ENCODE measurements around the gene PITX1.

PITX1 gene

DNA sequence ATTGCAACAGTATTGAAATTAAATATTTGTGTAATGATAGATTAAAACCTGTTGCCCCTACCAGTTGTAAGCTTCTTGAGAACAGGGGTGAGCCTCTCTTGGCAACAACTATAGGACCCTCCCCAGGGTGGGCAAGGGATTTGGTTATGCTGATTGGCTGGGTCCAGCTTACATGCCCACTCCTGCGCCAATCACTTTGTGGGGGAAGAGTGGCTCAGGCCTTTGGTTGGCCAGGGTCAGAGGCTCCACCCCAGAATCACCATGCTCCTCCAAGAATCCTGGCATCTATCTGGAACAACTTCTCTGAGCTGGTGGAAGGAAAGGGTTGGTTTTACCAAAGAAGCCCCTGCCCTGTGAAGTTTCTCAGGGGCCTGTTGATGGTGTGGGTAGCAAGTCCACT is 8.6 kb upstream of the PITX1 start:
- no peak overlapping the region for H3K4me3 ChIP-seq (ENCODE audit: low read depth, low read length)

DNA sequence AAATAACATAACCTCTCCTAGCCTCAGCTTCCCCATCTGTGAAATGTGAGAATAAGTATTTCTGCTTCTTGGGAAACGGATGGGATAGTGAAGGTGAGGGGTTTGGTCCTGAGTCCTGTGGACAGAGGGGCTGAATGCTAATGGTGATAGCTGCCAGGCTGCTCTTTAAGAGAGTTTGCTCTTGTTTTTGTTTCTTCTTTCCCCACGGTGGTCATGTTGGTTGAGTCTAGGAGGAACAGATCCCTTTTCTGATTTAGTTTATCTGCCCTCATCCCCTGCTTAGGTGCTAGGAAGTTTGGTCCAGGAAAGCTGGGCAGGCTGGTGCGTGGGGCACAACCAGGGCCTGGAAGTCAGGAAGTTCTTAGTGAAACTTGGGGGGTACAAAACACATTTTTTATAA is 7.7 kb upstream of the PITX1 start:
- H3K4me3 ChIP-seq (ENCODE audit: low read depth, low read length), result no peak overlapping the region

DNA sequence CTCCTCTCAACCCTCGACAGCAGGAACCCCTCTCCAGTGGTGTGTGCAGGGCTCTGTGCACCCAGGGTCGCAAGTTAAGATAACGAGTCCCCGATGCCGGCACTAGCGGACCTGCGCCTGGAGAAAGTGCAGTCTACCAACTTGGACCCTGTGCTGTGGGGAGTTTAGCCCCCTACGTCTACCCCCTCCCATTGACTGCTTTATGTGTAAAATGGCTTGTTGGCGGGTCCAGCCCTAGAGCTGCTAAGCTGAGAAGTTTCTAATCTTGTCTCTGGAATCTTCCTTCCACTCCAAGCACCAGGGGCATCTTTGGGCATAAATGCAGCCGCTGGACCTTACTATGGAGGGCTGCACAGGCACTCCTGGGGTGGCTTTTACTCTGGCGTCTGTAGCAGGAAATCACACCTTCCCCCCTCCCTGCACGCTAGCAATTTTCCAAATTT is 7.1 kb upstream of the PITX1 start:
- no peak overlapping the region for H3K4me3 ChIP-seq (ENCODE audit: low read depth, low read length)

DNA sequence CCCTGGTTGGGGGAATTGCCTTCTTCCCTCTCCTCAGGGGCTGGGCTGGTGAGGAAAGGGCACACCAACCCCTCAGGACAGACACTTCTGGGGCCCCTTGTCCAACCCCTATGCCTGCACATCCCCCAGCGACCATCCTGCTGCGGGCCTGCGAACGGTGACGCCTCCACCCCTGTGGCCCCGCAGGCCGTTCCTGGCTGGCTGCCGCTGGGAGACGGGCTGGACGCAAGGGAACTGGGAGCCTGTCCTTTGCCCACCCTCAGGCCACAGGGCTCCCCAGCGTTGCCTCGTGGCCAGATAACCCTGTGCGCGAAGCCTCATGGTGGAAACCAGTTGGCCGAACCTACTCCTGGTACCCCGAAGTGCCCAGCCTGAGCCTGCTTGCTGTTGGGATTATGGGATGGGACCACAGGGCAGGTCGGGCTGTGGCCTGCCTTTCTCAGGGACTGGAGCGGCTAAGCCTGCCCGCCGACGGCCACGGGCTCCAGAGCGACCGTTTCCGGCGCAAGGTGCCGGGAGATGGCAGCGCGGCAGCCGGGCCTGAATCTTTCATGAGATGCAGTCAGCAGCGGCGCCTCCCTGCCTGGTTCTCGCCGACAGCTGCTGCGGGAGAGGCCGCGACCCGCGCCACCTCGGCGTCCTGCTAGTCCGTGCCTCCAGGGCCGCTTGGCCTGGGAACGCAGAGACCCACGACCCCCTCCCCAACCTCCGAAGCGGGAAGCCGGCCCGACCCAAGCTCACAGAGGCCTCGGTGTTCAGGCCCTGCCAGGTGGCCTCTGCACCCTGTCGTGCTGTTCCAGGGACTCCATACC is 6.5 kb upstream of the PITX1 start:
- no peak overlapping the region for H3K4me3 ChIP-seq (ENCODE audit: low read depth, low read length)

DNA sequence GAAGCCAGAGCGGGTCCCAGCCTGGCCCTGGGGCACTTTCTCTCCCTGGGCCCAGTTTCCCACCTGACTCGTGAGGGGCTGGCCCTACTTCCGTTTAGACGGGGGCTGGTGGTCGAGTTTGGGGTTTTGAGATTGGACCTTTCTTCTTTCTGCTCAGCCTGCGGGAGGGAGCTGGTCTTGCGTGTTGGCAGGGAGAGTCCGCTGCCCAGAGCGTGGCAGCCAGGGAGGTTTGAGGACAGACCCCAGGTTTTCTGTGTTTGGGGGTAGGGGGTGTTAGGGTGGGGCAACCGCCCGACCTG is 6.0 kb upstream of the PITX1 start:
- H3K4me3 ChIP-seq (ENCODE audit: low read depth, low read length), result peak overlapping the region; percentile 4

DNA sequence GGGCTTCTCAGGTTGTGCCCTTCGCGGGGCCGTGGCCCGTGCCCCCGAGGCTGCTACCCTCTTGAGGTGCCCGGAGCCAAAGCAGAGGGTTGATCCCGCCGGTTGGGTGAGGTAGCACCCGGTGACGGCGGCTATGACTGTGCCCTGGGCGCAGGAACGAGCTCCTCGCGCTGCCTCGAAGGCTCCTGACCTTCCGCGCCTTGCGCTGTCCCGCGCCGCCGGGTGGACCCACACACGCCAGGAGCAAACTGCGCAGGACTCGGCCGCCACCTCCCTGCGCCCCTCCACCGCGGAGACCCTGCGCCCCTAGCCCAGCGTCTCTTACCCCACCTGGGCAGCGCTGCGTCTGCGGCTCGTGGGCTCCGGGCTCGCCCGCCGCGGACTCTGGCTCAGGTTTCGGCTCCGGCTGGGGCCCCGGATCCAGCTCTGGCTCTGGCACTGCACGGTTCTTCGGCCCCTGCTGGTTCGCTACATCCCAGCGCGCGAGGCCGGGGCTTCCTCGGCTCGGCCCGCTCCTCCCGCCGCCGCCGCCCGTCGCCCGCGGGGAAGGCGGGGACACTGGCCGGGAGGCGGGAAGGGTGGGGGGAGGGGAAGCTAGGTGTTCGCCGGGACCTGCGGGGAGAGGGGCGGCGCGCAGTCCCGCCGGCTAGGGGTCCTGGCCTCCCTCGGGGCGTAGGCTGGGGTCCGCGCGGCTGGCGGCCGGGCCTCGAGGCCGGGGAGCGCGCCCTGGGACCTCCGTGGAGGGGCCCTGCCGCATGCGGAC is 5.4 kb upstream of the PITX1 start:
- peak overlapping the region; percentile 13 for H3K4me3 ChIP-seq (ENCODE audit: low read depth, low read length)

DNA sequence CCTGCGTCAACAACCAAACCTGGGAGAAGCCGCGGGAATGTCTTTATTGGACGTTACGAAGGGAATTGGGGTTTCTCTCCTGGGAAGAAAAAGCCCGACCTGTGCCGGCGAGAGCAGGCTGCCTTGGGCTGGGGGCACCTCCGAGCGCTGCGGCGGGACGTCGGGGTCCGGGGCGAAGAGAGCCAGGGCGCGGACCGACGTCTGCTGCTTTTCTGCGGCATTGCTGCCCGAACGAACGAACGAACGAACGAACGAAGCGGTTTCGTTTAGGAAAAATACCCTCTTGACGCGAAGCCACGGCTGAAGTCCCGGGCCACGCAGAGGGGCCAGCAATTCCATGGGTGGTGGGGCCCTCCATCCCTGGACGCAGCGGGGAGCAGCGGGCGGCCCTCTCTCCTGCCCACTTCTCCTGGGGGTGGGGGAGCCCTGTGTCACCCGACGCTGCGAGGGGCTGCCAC is 4.8 kb upstream of the PITX1 start:
- no peak overlapping the region for H3K4me3 ChIP-seq (ENCODE audit: low read depth, low read length)

DNA sequence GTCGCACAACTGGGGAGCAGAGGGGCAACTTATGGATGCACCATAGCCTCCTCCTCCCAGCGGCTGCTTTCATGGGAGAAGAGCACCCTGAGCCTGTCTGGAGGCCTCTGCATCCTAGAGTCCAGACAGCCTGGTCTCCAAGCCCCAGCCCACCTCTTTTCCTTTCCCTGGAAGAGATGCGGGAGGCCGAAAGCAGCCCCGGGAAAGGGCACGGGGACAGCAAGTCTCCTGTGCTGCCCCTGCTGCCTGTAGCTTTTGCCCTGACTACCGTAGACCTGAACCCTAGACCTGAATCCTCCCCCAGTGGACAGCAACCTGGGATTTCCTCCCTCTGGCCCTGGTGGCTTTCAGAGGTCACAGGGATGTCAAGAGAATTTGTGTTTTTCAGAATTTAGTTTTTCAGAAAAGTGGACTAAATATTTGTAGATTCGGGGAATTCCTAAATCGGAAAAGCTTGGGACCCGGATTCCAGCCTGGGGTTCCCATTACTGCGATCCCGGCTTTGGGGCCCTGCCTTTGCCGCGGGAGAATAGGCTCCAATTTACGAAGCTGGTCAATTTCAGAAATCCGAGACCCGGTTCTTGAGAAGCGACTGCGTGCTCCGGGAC is 4.3 kb upstream of the PITX1 start:
- H3K4me3 ChIP-seq (ENCODE audit: low read depth, low read length), result no peak overlapping the region

DNA sequence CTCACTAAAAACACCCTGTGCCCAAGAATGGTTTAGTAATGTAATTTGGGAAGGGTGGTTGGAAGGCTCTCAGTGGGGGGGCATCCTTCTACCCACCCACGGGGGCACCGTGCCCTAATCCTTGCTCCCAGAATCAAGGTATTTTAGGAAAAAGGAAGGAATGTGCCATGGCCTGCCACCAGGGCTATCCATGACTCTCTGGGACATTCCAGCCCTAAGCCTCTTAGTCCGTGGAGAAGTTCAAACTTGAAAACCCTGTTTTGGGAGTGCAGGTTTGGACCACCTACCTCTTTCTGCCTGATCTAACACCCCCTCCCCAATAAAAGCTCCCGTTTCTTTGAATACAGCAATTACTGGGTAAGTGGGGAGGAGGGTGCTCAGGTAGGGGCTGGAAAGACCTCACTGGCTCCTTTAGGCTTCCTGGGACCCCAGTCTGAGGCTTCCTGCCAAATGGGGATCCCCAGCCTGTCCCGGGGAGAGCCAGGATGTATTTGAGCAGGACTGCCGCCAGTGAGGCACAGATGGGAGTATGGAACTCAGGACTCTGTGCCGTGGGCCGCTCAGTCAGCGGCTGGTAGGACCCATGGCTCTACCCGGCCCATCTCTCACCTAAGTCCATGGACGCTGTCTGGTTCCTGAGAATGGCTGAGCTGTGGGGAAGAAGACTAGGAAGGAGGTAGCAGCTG is 3.6 kb upstream of the PITX1 start:
- H3K4me3 ChIP-seq (ENCODE audit: low read depth, low read length), result no peak overlapping the region

DNA sequence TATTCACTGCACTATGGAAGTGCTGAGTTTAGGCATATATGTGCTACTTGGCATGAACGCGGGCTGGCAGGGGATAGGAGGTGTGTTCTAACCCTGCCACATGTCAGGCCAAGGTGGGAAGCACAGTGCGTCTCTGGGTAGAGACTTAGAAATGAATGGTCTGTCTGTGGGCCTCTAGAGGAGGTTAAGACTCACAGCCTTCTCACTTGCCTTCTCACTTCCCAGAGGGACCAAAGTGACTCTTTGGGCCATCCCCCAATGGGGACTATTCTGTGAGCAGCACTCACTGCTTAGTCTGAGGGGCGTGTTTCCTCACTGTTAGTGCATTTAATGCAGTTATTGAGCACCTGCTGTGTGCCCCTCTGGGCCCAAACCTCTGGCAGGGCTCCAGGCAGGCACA is 2.4 kb upstream of the PITX1 start:
- no peak overlapping the region for H3K4me3 ChIP-seq (ENCODE audit: low read depth, low read length)

DNA sequence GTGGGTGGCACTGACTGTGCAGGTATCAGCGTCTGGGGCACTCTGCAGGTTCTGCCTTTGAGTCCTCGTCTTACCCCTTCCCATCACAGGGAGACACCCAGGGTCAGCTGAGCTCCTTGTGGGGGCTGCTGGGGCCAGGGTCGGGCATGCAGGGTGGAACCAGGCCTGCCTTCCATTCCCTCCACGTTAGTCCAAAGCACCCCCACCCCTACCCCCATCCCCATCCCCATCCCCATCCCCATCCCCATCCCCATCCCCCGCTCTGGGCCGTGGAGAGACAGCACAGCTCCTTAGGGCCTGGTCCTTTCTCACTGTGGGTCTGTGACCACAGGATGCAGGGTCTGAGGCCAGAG is 1.6 kb upstream of the PITX1 start:
- H3K4me3 ChIP-seq (ENCODE audit: low read depth, low read length), result no peak overlapping the region

DNA sequence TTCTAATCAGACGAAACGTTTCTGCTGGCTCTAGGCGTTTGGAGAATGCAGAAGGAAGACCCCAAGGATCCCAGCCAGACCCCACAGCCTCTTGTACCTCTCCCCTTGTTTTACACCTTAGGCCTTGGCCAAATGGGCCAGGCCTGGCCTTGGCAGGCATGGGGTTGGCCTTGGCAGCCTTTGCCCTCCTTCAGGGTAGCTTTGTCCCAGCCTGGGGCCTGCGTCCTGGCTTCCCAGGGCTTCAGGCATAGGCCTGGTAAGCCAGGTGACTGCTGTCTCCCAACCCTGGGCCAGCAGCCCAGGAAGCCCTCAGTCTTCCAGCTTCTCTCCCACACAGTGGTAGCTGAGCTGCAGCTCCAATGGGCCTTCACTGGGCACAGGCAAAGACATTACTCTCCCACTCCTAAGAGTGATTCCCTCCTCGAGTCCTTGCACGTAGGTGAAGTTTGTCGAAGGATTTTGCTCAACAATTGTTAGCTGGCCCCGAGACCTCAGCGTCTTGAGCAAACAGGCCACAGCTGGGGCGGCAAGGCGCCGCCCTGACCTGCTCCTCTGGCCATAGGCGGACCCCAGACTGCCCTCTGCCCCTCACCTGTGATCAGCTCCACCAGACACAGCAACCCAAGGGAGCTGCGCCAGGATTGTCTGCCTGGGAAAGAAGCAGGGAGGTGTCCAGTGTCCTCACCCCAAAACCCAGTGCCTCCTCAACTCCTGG is 1.1 kb upstream of the PITX1 start:
- no peak overlapping the region for H3K4me3 ChIP-seq (ENCODE audit: low read depth, low read length)

DNA sequence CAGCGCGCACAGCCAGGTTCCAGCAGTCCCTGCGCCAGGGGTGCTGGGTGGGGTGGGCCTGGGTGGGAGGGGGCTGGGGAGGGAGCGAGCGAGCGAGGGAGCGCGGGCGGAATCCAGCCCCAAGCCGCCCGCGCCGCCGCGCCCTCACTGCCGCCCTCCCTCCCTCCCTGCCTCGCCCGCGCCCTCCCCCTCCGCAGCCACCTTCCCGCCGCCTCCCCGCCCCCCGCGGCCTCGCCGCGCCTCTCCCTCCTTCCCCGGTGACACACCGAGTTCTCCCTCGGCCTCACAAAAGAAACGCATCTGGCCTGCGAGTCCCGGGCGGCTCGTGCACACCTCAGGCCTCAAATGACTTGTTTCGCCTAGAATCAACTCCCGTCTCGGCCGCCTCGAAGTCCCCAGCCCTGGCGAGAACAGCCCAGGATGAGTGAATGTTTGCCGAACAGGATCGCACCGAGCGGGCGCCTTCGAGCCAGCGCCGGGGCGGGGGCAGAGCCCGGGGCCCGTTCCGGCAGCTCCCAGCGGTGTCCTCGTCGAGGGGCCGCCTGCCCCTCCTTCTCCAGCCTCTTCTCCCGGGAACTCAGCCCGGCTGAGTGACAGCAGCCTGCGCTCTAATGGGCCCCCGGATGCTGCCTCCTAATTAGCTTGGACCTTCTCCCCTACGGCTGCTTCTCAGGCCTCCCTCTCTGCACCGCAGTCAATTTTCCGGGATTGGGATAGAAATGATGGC is 371 bp upstream of the PITX1 start:
- peak overlapping the region; percentile 8 for H3K4me3 ChIP-seq (ENCODE audit: low read depth, low read length)

DNA sequence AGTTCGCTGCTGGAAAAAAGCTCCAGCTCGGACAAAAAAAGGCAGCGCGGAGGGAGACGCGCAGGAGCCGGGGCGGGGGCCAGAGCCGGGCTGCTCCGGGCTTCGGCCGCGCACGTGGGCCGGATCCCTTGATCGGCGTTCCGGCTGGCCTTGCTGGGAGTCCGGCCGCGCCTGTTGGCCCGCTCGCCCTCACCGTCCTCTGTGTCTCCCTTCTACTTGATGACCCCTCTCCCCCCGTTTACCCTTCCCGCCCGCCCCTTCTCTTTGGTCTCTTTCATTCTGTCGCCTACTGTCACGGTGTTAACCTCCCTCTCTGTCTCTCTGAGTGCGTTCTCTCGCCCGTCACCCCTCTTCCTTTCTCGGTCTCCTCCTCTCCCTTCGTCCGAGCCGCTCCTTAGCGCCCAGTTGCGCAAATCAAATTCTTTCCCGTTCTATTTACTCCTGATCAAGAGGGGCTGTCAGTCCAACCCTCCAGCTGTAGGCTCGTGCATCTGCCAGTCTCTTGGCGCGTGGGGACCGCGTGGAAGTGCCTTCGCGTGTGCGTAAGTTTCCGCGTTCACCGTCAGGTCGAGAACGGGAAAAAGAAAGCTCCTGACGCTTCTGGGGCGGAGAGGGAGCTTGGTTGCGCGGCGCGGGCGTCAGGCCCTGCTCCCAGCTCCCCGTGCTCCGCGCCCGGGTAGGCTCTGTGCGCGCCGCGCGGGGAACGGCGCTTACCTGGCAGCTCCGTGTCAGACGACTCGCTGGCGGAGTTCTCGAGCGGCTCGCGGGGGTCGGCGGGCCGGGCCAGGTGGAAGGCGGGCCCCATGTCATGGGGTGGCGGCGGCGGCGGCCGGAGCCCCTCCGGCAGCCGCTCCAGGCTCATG is 798 bp downstream of the PITX1 start:
- peak overlapping the region; percentile 4 for H3K4me3 ChIP-seq (ENCODE audit: low read depth, low read length)

DNA sequence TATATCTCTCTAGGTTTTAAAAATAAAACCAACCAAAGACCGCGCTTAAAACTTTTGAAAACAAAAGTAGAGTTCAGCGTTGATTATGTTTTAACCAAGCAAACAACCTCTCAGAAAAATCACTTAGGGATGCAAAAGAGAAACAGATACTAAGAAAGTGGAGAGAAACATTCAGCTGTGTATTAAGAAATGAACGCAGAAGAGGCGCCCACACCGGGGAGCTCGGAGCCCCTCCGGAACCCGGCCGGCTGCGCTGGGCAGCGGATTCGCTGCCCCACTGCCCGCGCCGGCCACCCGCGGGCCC is 1.4 kb downstream of the PITX1 start:
- H3K4me3 ChIP-seq (ENCODE audit: low read depth, low read length), result no peak overlapping the region

DNA sequence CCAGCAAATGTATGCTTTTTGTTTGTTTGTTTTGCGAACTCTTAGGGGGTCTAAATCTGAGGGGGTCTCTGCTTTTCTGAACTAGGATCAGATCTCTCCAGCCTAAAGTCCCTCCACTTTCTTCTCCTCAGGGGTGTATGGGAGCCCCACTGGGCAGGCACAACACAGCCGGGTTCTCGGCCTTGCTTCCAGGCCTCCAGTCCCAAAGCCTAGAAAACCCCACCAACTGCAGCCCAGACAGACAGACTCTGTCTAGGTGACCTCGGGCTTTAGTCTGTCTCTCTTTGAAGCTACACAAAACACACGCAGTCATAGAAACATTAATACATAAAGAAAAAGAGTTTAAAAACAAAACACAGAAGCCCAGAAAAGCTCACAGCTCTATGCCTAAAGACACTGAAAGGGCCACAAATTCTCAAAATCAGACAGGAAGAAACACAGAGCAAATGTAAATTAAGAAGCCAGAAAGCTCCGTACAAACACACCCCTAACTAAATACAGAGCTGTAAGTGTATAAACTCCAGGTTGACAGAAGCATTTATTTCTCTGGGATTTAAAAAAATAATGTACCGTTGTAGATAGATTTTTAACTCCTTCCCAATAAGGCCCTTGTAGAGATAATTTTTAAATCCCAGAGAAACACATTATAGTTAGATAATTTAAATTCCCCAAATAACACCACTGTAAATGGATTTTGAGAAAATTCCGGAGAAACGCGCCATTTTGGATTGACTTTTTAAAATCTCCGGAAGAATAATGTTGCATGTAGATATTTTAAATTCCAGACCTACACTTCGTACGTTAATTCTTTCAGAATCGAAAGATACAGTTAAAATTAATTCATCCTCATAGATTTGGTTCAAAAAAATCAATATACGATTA is 2.0 kb downstream of the PITX1 start:
- H3K4me3 ChIP-seq (ENCODE audit: low read depth, low read length), result no peak overlapping the region

DNA sequence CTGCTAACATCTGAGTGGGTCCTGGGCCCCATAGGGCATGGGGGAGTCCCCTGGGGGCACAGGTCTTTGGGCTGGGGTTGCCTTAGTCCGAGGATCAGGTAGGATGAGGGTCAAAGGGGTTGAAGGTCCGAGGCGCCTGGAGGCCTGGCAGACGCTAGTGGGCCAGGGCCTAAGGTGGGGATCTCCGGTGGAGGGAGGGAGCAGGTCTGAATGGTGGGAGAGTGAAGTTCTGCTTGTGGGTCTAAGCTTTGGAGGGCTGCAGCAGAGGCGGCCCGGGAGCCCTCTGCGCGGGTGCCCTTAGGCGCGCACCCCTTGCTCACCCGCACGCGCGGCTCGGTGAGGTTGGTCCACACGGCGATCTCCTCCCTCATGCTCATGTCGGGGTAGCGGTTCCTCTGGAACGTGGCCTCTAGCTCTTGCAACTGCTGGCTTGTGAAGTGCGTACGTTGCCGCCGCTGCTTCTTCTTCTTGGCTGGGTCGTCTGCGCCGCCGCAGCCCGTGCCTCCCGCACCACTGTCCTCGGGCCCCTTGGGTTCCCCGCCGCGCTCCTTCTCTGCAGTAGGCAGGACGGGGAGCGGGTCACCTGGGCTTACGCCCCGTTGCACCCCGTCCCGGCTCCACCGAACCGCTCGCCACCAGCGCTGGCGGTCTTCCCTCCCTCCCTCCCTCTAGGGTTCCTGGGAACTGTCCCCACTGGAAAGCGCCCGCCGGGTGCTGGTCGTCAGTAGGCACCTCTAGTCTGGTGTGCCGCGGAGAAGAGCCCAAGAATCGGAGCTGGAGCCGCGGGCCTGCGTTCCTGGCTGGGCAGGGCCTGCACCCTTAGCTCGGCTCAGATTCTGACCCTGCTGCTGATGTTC is 2.8 kb downstream of the PITX1 start:
- H3K4me3 ChIP-seq (ENCODE audit: low read depth, low read length), result peak overlapping the region; percentile 27
